Uterus (tissue), 4 donors: Measurements from ENCODE around the gene C20orf204. TPM values are rescaled to one million over a fixed set of nuclear protein-coding genes. Genes with fewer than 3 reads are reported as not detected.
"Not testable (repeated sequence)": the region's sequence is repeated elsewhere in the genome, so short reads cannot be mapped to it uniquely, and the experiment has no call there.

Experiments
- DNase-seq, 2 donors: peaks; one replicate each; pipeline ENCODE4 v3.0.0-alpha.2; 2019 to 2020
- H3K27ac ChIP-seq, 2 donors: fragments of 200-600 bp; sonication (generic); 1 replicate in 1 of 2; 2 replicates in 1 of 2; pipeline ENCODE4 v1.5.1; 2016 to 2018
- H3K27me3 ChIP-seq, 2 donors: fragments of 200-600 bp; sonication (generic); one replicate each; pipeline ENCODE4 v1.5.1; 2018 to 2019; ENCODE audit warnings: control low read depth in 1 of 2
- H3K36me3 ChIP-seq, 2 donors: fragments of 200-600 bp; sonication (generic); one replicate each; pipeline ENCODE4 v1.5.1; 2019; ENCODE audit warnings: control low read depth in 1 of 2
- H3K4me1 ChIP-seq, 2 donors: fragments of 200-600 bp; sonication (generic); one replicate each; pipeline ENCODE4 v1.5.1; 2018 to 2019; ENCODE audit warnings: control low read depth in 1 of 2
- H3K4me3 ChIP-seq, 2 donors: fragments of 200-600 bp; sonication (generic); 1 replicate in 1 of 2; 2 replicates in 1 of 2; pipeline ENCODE4 v1.5.1; 2018 to 2019; ENCODE audit warnings: mild to moderate bottlenecking in 1 of 2
- H3K9me3 ChIP-seq, 2 donors: fragments of 200-600 bp; sonication (generic); one replicate each; pipeline ENCODE4 v1.5.1; 2019; ENCODE audit warnings: control low read depth in 1 of 2
- CTCF ChIP-seq, 4 experiments: fragments of 200-600 bp in 2 of 4; fragments of 450-650 bp in 2 of 4; sonication (generic) in 2 of 4; IDR thresholded peaks; one replicate each; pipeline ENCODE4 v1.5.1; 2016 to 2019; ENCODE audit warnings: antibody characterized with exemption in 4 of 4, mild to moderate bottlenecking in 2 of 4, moderate library complexity in 1 of 4
- POLR2A ChIP-seq, 2 donors: fragments of 450-650 bp; IDR thresholded peaks; one replicate each; pipeline ENCODE4 v1.6.1; 2016; ENCODE audit warnings: antibody characterized with exemption in 2 of 2, mild to moderate bottlenecking in 1 of 2, moderate library complexity in 1 of 2
- intact Hi-C: fragments of 100-400 bp; cut with DNase I; formaldehyde crosslinking; loops from one replicate; pipeline ENCODE4 v1.15.1; 2023; ENCODE audit warnings: low total_unique reads
- total RNA-seq, 4 donors: library from RNA; depleted of rRNA in 3 of 4; stranded (reverse); fragments of >200 nt in 3 of 4; gene quantifications; one replicate each; pipeline versions ENCODE4 v1.1.0 to v1.2.4, GENCODE V29; 2014 to 2023
- donor health status: DM: yes; HTN: yes; CAD: no.

The C20orf204 gene
- total RNA-seq, 4 donors from 2014 or later, result 0.26 to 2.9 (median 1.9) TPM; not detected in 1

GRCh38 chr20:64011366-64011779, 24.6 kb upstream of the C20orf204 start:
- Histone ChIP-seq H3K36me3 (no peaks in the 10 kb centered on the region), H3K4me1 (no peaks in the 10 kb centered on the region), H3K4me3 (no peak overlapping the region), H3K27ac (no peak overlapping the region), H3K9me3 (no peaks in the 10 kb centered on the region), H3K27me3 (no peaks in the 10 kb centered on the region)
- intact Hi-C loops, result no loop called here
- TF ChIP-seq CTCF (IDR thresholded peaks at IDR 0.05) (no peak), POLR2A (IDR thresholded peaks at IDR 0.05) (no peak)
- no peak for DNase-seq

GRCh38 chr20:64012385-64013154, 23.4 kb upstream of the C20orf204 start:
- DNase-seq, H3K27me3 ChIP-seq, intact Hi-C loops, H3K4me3 ChIP-seq, H3K9me3 ChIP-seq, H3K36me3 ChIP-seq, H3K27ac ChIP-seq, H3K4me1 ChIP-seq: not testable (repeated sequence)

- Histone ChIP-seq H3K36me3 (no peaks in the 10 kb centered on the region), H3K4me3 (no peak overlapping the region), H3K27ac (no peak overlapping the region), H3K9me3 (no peaks in the 10 kb centered on the region), H3K27me3 (no peaks in the 10 kb centered on the region), H3K4me1 (no peaks in the 10 kb centered on the region)
- DNase-seq, result no peak
- TF ChIP-seq POLR2A (IDR thresholded peaks at IDR 0.05) (no peak), CTCF (IDR thresholded peaks at IDR 0.05) (no peak)
- intact Hi-C loops, result no loop called here
Observed at GRCh38 chr20:64015635-64016034, 20.3 kb upstream of the C20orf204 start.

- Histone ChIP-seq H3K27me3 (no peaks in the 10 kb centered on the region), H3K27ac (no peak overlapping the region), H3K9me3 (no peaks in the 10 kb centered on the region), H3K36me3 (no peaks in the 10 kb centered on the region), H3K4me3 (no peak overlapping the region), H3K4me1 (no peaks in the 10 kb centered on the region)
- no peak for DNase-seq
- intact Hi-C loops, result no loop called here
- TF ChIP-seq CTCF (IDR thresholded peaks at IDR 0.05) (no peak), POLR2A (IDR thresholded peaks at IDR 0.05) (no peak)
Observed at GRCh38 chr20:64021124-64021975, 14.6 kb upstream of the C20orf204 start.

GRCh38 chr20:64022671-64023360, 13.2 kb upstream of the C20orf204 start:
- intact Hi-C loops, result no loop called here
- Histone ChIP-seq H3K27ac (no peak overlapping the region), H3K4me3 (no peak overlapping the region), H3K36me3 (no peaks in the 10 kb centered on the region), H3K9me3 (no peaks in the 10 kb centered on the region), H3K27me3 (no peaks in the 10 kb centered on the region), H3K4me1 (no peaks in the 10 kb centered on the region)
- DNase-seq, result no peak
- no peak for TF ChIP-seq POLR2A (IDR thresholded peaks at IDR 0.05)
- no peak for TF ChIP-seq CTCF (IDR thresholded peaks at IDR 0.05)
